HCT116 (cell line): ENCODE measurements around the gene MN1. TPM values are rescaled to one million over a fixed set of nuclear protein-coding genes. Genes with fewer than 3 reads are reported as not detected.

Experiments
- ATAC-seq: fragments of 200-7000 bp; cut with Tn5 transposase; 2 replicates; pipeline ENCODE4 v1.9.1; 2020; ENCODE audit warnings: mild to moderate bottlenecking, moderate library complexity
- BruUV-seq: library from RNA; stranded (reverse); fragments of 400-500 nt; replicated peaks from 2 replicates; lab custom pipeline; 2021; lab: Mats Ljungman, UMichigan
- CTCF ChIA-PET: fragments of 300-600 bp; sonication (Branson Sonifier 250); formaldehyde crosslinking; loops from one replicate; lab custom pipeline; 2021; ENCODE audit warnings: antibody characterized with exemption; lab: Charles Lee
- POLR2A ChIA-PET: fragments of 300-600, 350-600 bp; sonication (Branson Sonifier 250); formaldehyde crosslinking; loops from one replicate; lab custom pipeline; 2021; ENCODE audit warnings: antibody characterized with exemption; lab: Charles Lee
- RAD21 ChIA-PET, 2 experiments: fragments of 300-600 bp; sonication (Branson Sonifier 250); formaldehyde crosslinking; loops; one replicate each; lab custom pipeline; 2023; ENCODE audit warnings: low total read pairs in 2 of 2; ENCODE audit not compliant: uncharacterized antibody in 2 of 2, unreplicated experiment in 2 of 2, low non-redundant PET in 1 of 2; lab: Charles Lee
- DNase-seq: peaks from one replicate; pipeline ENCODE4 v3.0.0-alpha.2; 2010; ENCODE audit warnings: low read depth, low spot score
- H2AFZ ChIP-seq: fragments of 200-600 bp; shearing (Covaris generic), sonication (generic); 2 replicates; pipeline ENCODE4 v1.6.1; 2017; ENCODE audit warnings: low read depth, mixed run types, mixed read lengths, antibody characterized with exemption, low read length; ENCODE audit not compliant: poor library complexity, severe bottlenecking
- H3K27ac ChIP-seq: 2 replicates; pipeline ENCODE4 v1.5.1; 2012; ENCODE audit warnings: low read depth, low read length
- H3K27me3 ChIP-seq: fragments of 200-600 bp; sonication (generic); 2 replicates; pipeline ENCODE4 v1.6.1; 2016; ENCODE audit warnings: mixed run types, low read length, mixed read lengths; ENCODE audit not compliant: insufficient read depth
- H3K36me3 ChIP-seq, 2 experiments: fragments of 200-500 bp in 1 of 2; fragments of 200-600 bp in 1 of 2; sonication (Bioruptor generic) in 1 of 2; sonication (generic) in 1 of 2; 2 replicates each; pipeline versions ENCODE4 v1.5.1 to v1.6.1; 2014 to 2016; ENCODE audit warnings: low read length in 2 of 2, inconsistent platforms in 1 of 2, mixed read lengths in 1 of 2, mixed run types in 1 of 2; ENCODE audit not compliant: insufficient read depth in 2 of 2, control insufficient read depth in 1 of 2
- H3K4me1 ChIP-seq, 2 experiments: fragments of 200-600 bp in 1 of 2; sonication (generic) in 1 of 2; 2 replicates each; pipeline versions ENCODE4 v1.5.1 to v1.6.1; 2012 to 2017; ENCODE audit warnings: low read length in 2 of 2, inconsistent platforms in 1 of 2, mild to moderate bottlenecking in 1 of 2, mixed read lengths in 1 of 2, mixed run types in 1 of 2, moderate library complexity in 1 of 2; ENCODE audit not compliant: insufficient read depth in 2 of 2, control insufficient read depth in 1 of 2
- H3K4me2 ChIP-seq: fragments of 200-600 bp; sonication (generic); 2 replicates; pipeline ENCODE4 v1.6.1; 2017; ENCODE audit warnings: mixed run types, low read length, mixed read lengths
- H3K4me3 ChIP-seq, 2 experiments: fragments of 200-600 bp in 1 of 2; sonication (generic) in 1 of 2; replicated peaks in 1 of 2; 2 replicates each; pipeline ENCODE4 v1.5.1; 2011 to 2016; ENCODE audit warnings: low read length in 2 of 2, control low read depth in 1 of 2, low read depth in 1 of 2, mild to moderate bottlenecking in 1 of 2, mixed read lengths in 1 of 2, mixed run types in 1 of 2
- H3K79me2 ChIP-seq: fragments of 200-600 bp; sonication (generic); 2 replicates; pipeline ENCODE4 v1.6.1; 2017; ENCODE audit warnings: mild to moderate bottlenecking, mixed run types, low read length, moderate library complexity, mixed read lengths; ENCODE audit not compliant: insufficient read depth
- H3K9ac ChIP-seq: fragments of 200-600 bp; sonication (generic); 2 replicates; pipeline ENCODE4 v1.6.1; 2016; ENCODE audit warnings: low read length, mixed read lengths
- H3K9me2 ChIP-seq: fragments of 200-600 bp; sonication (generic), shearing (Covaris generic); 2 replicates; pipeline ENCODE4 v1.6.1; 2017; ENCODE audit warnings: mixed run types, mild to moderate bottlenecking, moderate library complexity; ENCODE audit not compliant: insufficient read depth
- H3K9me3 ChIP-seq, 2 experiments: fragments of 200-500 bp in 1 of 2; fragments of 200-600 bp in 1 of 2; sonication (Bioruptor generic) in 1 of 2; sonication (generic) in 1 of 2; 2 replicates each; pipeline ENCODE4 v1.6.1; 2014 to 2017; ENCODE audit warnings: low read length in 2 of 2, mixed read lengths in 2 of 2, inconsistent platforms in 1 of 2, low read depth in 1 of 2, mild to moderate bottlenecking in 1 of 2, mixed run types in 1 of 2, moderate library complexity in 1 of 2; ENCODE audit not compliant: control insufficient read depth in 1 of 2, insufficient read depth in 1 of 2
- H4K20me1 ChIP-seq: fragments of 200-600 bp; sonication (generic), shearing (Covaris generic); 2 replicates; pipeline ENCODE4 v1.6.1; 2017; ENCODE audit warnings: mixed run types, mild to moderate bottlenecking, moderate library complexity; ENCODE audit not compliant: insufficient read depth
- CBX3 ChIP-seq: IDR thresholded peaks from 2 replicates; pipeline ENCODE4 v1.6.1; 2012; ENCODE audit warnings: low read depth
- EGR1 ChIP-seq: IDR thresholded peaks from 2 replicates; pipeline ENCODE4 v1.6.1; 2012; ENCODE audit warnings: low read depth
- FOSL1 ChIP-seq: IDR thresholded peaks from 2 replicates; pipeline ENCODE4 v1.6.1; 2012; ENCODE audit warnings: low read depth
- JUND ChIP-seq: IDR thresholded peaks from 2 replicates; pipeline ENCODE4 v1.6.1; 2012
- POLR2A ChIP-seq: IDR thresholded peaks from 2 replicates; pipeline ENCODE4 v1.7.0; 2011; ENCODE audit warnings: borderline replicate concordance; ENCODE audit not compliant: insufficient read depth, insufficient read length; ENCODE audit errors: extremely low read depth
- POLR2AphosphoS5 ChIP-seq: IDR thresholded peaks from 2 replicates; pipeline ENCODE4 v1.6.1; 2011; ENCODE audit warnings: mild to moderate bottlenecking, low read depth, low read length, moderate library complexity
- RAD21 ChIP-seq: IDR thresholded peaks from 2 replicates; pipeline ENCODE4 v1.6.1; 2012; ENCODE audit warnings: low read depth, mild to moderate bottlenecking
- SIN3A ChIP-seq: IDR thresholded peaks from 2 replicates; pipeline ENCODE4 v1.6.1; 2012; ENCODE audit warnings: low read depth
- SRF ChIP-seq: IDR thresholded peaks from 2 replicates; pipeline ENCODE4 v1.6.1; 2012; ENCODE audit warnings: low read depth
- TCF7L2 ChIP-seq: IDR thresholded peaks from 2 replicates; pipeline ENCODE4 v1.7.0; 2011; ENCODE audit warnings: borderline replicate concordance, inconsistent platforms; ENCODE audit not compliant: insufficient read depth, insufficient read length; ENCODE audit errors: extremely low read depth
- YY1 ChIP-seq: IDR thresholded peaks from 2 replicates; pipeline ENCODE4 v1.6.1; 2011; ENCODE audit warnings: low read length, low read depth, moderate library complexity, mild to moderate bottlenecking; ENCODE audit not compliant: insufficient replicate concordance; ENCODE audit errors: extremely low read depth
- ZFX ChIP-seq: fragments of 450-650 bp; IDR thresholded peaks from 2 replicates; pipeline ENCODE4 v1.6.1; 2017
- ZNF274 ChIP-seq: fragments of 200-500 bp; sonication (Bioruptor generic); IDR thresholded peaks from 2 replicates; pipeline ENCODE4 v1.6.1; 2014; ENCODE audit warnings: mild to moderate bottlenecking, low read depth, low read length, inconsistent platforms
- intact Hi-C: fragments of 100-400 bp; cut with micrococcal nuclease; formaldehyde crosslinking; loops from 2 replicates; pipeline ENCODE4 v1.10.0; 2022
- total RNA-seq: library from RNA; stranded (reverse); gene quantifications from one replicate; pipeline ENCODE4 v1.2.1, GENCODE V29; 2021; ENCODE audit not compliant: unreplicated experiment
- TF ChIP-seq, protein P1 (sequence below): IDR thresholded peaks from 2 replicates; pipeline ENCODE4 v1.6.1; 2011; ENCODE audit warnings: mild to moderate bottlenecking, low read length, moderate library complexity; ENCODE audit not compliant: insufficient replicate concordance; ENCODE audit errors: extremely low read depth
- TF ChIP-seq, protein P2 (sequence below): IDR thresholded peaks from 2 replicates; pipeline ENCODE4 v1.6.1; 2012
- TF ChIP-seq, protein P3 (sequence below), 3 experiments: fragments of 200-600 bp in 1 of 3; sonication (generic) in 1 of 3; IDR thresholded peaks in 2 of 3; conservative IDR thresholded peaks in 1 of 3; 2 replicates each; pipeline ENCODE4 v1.5.1; 2012 to 2017; ENCODE audit warnings: low read depth in 2 of 3, low read length in 2 of 3, antibody characterized with exemption in 1 of 3, borderline replicate concordance in 1 of 3, control low read depth in 1 of 3, mild to moderate bottlenecking in 1 of 3, mixed read lengths in 1 of 3, mixed run types in 1 of 3, moderate library complexity in 1 of 3; ENCODE audit not compliant: insufficient read depth in 1 of 3
- TF ChIP-seq, protein P4 (sequence below): IDR thresholded peaks from 2 replicates; pipeline ENCODE4 v1.6.1; 2012

Gene MN1
- total RNA-seq, 1 experiment from 2014 or later, result 2.9 TPM

DNA sequence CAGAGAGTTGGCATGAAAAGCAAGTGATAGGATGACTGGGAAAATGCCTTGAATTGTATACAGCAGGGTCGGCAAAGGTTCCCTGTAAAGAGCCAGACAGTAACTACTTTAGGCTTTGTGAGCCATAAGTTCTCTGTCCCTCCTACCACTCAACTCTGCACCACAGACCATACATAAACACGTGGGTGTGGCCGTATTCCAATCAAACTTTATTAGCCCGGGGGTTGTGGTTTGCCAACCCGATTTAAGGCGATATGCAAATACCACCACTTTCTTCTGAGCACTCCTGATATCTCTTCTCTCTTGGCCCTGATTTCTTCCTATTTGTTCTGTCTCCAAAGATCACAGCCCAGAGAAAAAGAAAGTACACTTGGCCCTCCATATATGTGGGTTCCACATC, 87.5 kb downstream of the MN1 start:
- ChIA-PET CTCF (no interaction called here), RAD21 (no interaction called here), POLR2A (no interaction called here)
- Histone ChIP-seq H3K9ac (no peak overlapping the region), H3K79me2 (no peaks in the 10 kb centered on the region), H3K9me3 (no peaks in the 10 kb centered on the region), H3K27me3 (no peaks in the 10 kb centered on the region), H3K27ac (no peak overlapping the region), H2AFZ (no peak overlapping the region), H3K4me1 (peaks cover 18 to 27% of the 10 kb centered on the region in 2 experiments), H3K36me3 (no peaks in the 10 kb centered on the region), H3K4me2 (no peak overlapping the region), H4K20me1 (no peaks in the 10 kb centered on the region), H3K9me2 (no peaks in the 10 kb centered on the region)
- intact Hi-C loops, result no loop called here
- BruUV-seq, result no TSS peak
- no peak for DNase-seq
- ATAC-seq, result no peak
- TF ChIP-seq POLR2A (no peak), POLR2AphosphoS5 (no peak), SRF (no peak), RAD21 (no peak), JUND (no peak), CBX3 (no peak)
- TF ChIP-seq, all 23 proteins: peak for 0
- H3K4me3 ChIP-seq, result no peak overlapping the region

DNA sequence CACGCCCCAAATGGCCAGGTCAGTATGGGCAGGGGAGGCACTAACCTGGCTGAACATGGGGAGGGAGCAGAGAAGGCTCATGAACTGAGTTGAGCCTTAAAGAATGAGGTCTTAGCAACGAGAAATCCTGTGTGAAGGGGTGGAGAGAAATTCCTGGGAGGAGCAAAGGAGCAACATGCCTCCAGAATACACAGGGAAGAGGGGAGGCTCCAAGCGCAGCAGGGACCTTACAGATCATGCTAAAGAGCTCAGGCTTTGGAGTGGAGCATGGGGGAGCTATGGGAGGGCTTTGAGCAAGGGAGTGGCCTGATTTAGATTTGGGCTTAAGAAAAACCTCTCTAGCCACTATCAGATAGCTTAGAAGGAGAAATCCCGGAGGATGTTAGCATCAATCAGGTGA, 88.1 kb downstream of the MN1 start:
- Histone ChIP-seq H3K79me2 (no peaks in the 10 kb centered on the region), H3K9me3 (no peaks in the 10 kb centered on the region), H3K36me3 (no peaks in the 10 kb centered on the region), H3K4me1 (peaks cover 12 to 21% of the 10 kb centered on the region in 2 experiments), H4K20me1 (no peaks in the 10 kb centered on the region), H3K9me2 (no peaks in the 10 kb centered on the region), H2AFZ (no peak overlapping the region), H3K4me3 (no peak overlapping the region), H3K27ac (no peak overlapping the region), H3K4me2 (no peak overlapping the region), H3K27me3 (no peaks in the 10 kb centered on the region), H3K9ac (no peak overlapping the region)
- DNase-seq (no peak), ATAC-seq (no peak)
- RAD21 ChIA-PET, result no interaction called here
- intact Hi-C loops, result no loop called here
- BruUV-seq, result no TSS peak
- TF ChIP-seq CBX3, result no peak
- TF ChIP-seq YY1, result no peak
- no peak for TF ChIP-seq FOSL1
- no peak for TF ChIP-seq POLR2A
- no peak for TF ChIP-seq SIN3A
- TF ChIP-seq ZFX, result no peak
- TF ChIP-seq, protein P1, sequence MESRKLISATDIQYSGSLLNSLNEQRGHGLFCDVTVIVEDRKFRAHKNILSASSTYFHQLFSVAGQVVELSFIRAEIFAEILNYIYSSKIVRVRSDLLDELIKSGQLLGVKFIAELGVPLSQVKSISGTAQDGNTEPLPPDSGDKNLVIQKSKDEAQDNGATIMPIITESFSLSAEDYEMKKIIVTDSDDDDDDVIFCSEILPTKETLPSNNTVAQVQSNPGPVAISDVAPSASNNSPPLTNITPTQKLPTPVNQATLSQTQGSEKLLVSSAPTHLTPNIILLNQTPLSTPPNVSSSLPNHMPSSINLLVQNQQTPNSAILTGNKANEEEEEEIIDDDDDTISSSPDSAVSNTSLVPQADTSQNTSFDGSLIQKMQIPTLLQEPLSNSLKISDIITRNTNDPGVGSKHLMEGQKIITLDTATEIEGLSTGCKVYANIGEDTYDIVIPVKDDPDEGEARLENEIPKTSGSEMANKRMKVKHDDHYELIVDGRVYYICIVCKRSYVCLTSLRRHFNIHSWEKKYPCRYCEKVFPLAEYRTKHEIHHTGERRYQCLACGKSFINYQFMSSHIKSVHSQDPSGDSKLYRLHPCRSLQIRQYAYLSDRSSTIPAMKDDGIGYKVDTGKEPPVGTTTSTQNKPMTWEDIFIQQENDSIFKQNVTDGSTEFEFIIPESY, result no peak
- TF ChIP-seq, protein P2, sequence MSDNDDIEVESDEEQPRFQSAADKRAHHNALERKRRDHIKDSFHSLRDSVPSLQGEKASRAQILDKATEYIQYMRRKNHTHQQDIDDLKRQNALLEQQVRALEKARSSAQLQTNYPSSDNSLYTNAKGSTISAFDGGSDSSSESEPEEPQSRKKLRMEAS, result no peak
- TF ChIP-seq, protein P3, sequence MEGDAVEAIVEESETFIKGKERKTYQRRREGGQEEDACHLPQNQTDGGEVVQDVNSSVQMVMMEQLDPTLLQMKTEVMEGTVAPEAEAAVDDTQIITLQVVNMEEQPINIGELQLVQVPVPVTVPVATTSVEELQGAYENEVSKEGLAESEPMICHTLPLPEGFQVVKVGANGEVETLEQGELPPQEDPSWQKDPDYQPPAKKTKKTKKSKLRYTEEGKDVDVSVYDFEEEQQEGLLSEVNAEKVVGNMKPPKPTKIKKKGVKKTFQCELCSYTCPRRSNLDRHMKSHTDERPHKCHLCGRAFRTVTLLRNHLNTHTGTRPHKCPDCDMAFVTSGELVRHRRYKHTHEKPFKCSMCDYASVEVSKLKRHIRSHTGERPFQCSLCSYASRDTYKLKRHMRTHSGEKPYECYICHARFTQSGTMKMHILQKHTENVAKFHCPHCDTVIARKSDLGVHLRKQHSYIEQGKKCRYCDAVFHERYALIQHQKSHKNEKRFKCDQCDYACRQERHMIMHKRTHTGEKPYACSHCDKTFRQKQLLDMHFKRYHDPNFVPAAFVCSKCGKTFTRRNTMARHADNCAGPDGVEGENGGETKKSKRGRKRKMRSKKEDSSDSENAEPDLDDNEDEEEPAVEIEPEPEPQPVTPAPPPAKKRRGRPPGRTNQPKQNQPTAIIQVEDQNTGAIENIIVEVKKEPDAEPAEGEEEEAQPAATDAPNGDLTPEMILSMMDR (IDR thresholded peaks at IDR 0.05 in 2 of 3, conservative IDR thresholded peaks at IDR 0.05 in 1 of 3; ENCODE audit: borderline replicate concordance in 1 of 3, insufficient read depth in 1 of 3, low read depth in 2 of 3, low read length in 2 of 3), result no peak
- TF ChIP-seq RAD21, result no peak
- TF ChIP-seq ZNF274, result no peak
- TF ChIP-seq TCF7L2, result no peak
- TF ChIP-seq, protein P4, sequence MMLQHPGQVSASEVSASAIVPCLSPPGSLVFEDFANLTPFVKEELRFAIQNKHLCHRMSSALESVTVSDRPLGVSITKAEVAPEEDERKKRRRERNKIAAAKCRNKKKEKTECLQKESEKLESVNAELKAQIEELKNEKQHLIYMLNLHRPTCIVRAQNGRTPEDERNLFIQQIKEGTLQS, result no peak
- TF ChIP-seq EGR1, result no peak
- no peak for TF ChIP-seq POLR2AphosphoS5
- POLR2A ChIA-PET, result no interaction called here
- CTCF ChIA-PET, result no interaction called here
